Smooth muscle cell (in vitro differentiated cells): ENCODE data around the gene DPH7. TPM values are rescaled to one million over a fixed set of nuclear protein-coding genes. Genes with fewer than 3 reads are reported as not detected.

Source experiments
- DNase-seq: peaks from one replicate; lab custom pipeline; 2025; ENCODE audit not compliant: unreplicated experiment; lab: John Stamatoyannopoulos, UW
- H2AFZ ChIP-seq: fragments of 200-600 bp; sonication (generic); 2 replicates; pipeline ENCODE4 v1.6.0; 2016; ENCODE audit warnings: antibody characterized with exemption, low read depth, mild to moderate bottlenecking
- H3F3A ChIP-seq: fragments of 200-600 bp; sonication (generic); 2 replicates; pipeline ENCODE4 v1.6.0; 2017; ENCODE audit warnings: antibody characterized with exemption, low read depth
- H3K27ac ChIP-seq: fragments of 200-600 bp; sonication (generic); 2 replicates; pipeline ENCODE4 v1.5.1; 2016; ENCODE audit warnings: low read depth, mild to moderate bottlenecking
- H3K27me3 ChIP-seq: fragments of 200-600 bp; sonication (generic); 2 replicates; pipeline ENCODE4 v1.6.1; 2016; ENCODE audit warnings: low read depth, mild to moderate bottlenecking
- H3K36me3 ChIP-seq: fragments of 200-600 bp; sonication (generic); 2 replicates; pipeline ENCODE4 v1.5.1; 2016; ENCODE audit warnings: low read depth
- H3K4me1 ChIP-seq: fragments of 200-600 bp; sonication (generic); 2 replicates; pipeline ENCODE4 v1.5.1; 2016; ENCODE audit warnings: low read depth
- H3K4me2 ChIP-seq: fragments of 200-600 bp; sonication (generic); 2 replicates; pipeline ENCODE4 v1.6.0; 2016; ENCODE audit warnings: mild to moderate bottlenecking
- H3K4me3 ChIP-seq: fragments of 200-600 bp; sonication (generic); 2 replicates; pipeline ENCODE4 v1.5.1; 2016; ENCODE audit warnings: mild to moderate bottlenecking
- H3K79me2 ChIP-seq: fragments of 200-600 bp; sonication (generic); 2 replicates; pipeline ENCODE4 v1.6.0; 2016; ENCODE audit warnings: low read depth, mild to moderate bottlenecking
- H3K9ac ChIP-seq: fragments of 200-600 bp; sonication (generic); 2 replicates; pipeline ENCODE4 v1.6.0; 2016; ENCODE audit warnings: low read depth
- H3K9me3 ChIP-seq: fragments of 200-600 bp; sonication (generic); replicated peaks from 2 replicates; pipeline ENCODE4 v1.5.1; 2016; ENCODE audit warnings: low read depth
- H4K20me1 ChIP-seq: fragments of 200-600 bp; sonication (generic); 2 replicates; pipeline ENCODE4 v1.6.0; 2016; ENCODE audit warnings: low read depth
- WGBS: methylation state at CpG from one replicate; pipeline ENCODE4 v1.1.7; 2016; ENCODE audit warnings: low lambda C conversion rate; 5-methylcytosine and 5-hydroxymethylcytosine counted together
- polyA plus RNA-seq: library from polyadenylated mRNA; unstranded; fragments of >200 nt; fragmentation: Nextera tagmentation; extraction: Ambion mirVana; gene quantifications from 2 replicates; pipeline ENCODE4 v1.2.1, GENCODE V29; 2016
- total RNA-seq: library from RNA; depleted of rRNA; stranded (reverse); fragments of >200 nt; gene quantifications from 2 replicates; pipeline ENCODE4 v1.2.3, GENCODE V29; 2014
- TF ChIP-seq, protein P1 (sequence below): fragments of 200-600 bp; sonication (generic); IDR thresholded peaks from 2 replicates; pipeline ENCODE4 v1.5.1; 2017; ENCODE audit warnings: borderline replicate concordance, mild to moderate bottlenecking, antibody characterized with exemption; ENCODE audit not compliant: insufficient read depth, poor library complexity, severe bottlenecking

The DPH7 gene
- total and polyA plus RNA-seq, 2 experiments from 2014 or later, result 18.2 to 21.8 TPM

DNA sequence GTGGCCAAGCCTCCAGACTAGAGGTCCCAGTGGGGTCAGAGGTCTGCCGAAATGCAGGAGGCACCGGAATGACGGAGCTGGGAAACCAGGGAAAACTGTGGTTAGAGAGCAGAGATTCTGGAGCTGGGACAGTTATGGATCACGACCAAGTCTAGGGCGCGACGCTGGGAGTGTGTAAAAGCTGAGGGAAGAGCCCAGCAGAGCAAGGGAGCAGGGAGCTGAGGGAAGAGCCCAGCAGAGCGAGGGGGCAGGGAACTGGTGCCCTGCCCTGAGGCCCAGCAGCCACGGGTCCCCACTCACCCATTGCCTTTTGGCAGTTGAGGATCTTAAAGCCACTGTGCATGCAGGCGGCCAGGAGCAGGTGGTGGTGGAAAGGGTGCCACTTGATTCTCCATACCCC, 14.6 kb downstream of the DPH7 start:
- Histone ChIP-seq H3K27ac (no peak overlapping the region), H2AFZ (no peak overlapping the region), H3K36me3 (no peaks in the 10 kb centered on the region), H3K79me2 (no peaks in the 10 kb centered on the region), H3K9ac (no peak overlapping the region), H3K4me1 (no peaks in the 10 kb centered on the region), H3F3A (no peaks in the 10 kb centered on the region), H3K4me3 (no peak overlapping the region), H4K20me1 (no peaks in the 10 kb centered on the region), H3K4me2 (no peak overlapping the region), H3K27me3 (no peaks in the 10 kb centered on the region), H3K9me3 (no peaks in the 10 kb centered on the region)
- TF ChIP-seq, protein P1, sequence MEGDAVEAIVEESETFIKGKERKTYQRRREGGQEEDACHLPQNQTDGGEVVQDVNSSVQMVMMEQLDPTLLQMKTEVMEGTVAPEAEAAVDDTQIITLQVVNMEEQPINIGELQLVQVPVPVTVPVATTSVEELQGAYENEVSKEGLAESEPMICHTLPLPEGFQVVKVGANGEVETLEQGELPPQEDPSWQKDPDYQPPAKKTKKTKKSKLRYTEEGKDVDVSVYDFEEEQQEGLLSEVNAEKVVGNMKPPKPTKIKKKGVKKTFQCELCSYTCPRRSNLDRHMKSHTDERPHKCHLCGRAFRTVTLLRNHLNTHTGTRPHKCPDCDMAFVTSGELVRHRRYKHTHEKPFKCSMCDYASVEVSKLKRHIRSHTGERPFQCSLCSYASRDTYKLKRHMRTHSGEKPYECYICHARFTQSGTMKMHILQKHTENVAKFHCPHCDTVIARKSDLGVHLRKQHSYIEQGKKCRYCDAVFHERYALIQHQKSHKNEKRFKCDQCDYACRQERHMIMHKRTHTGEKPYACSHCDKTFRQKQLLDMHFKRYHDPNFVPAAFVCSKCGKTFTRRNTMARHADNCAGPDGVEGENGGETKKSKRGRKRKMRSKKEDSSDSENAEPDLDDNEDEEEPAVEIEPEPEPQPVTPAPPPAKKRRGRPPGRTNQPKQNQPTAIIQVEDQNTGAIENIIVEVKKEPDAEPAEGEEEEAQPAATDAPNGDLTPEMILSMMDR, result no peak
- 95% methylated on average over 10 of the region's 10 CpGs for WGBS
- DNase-seq, result no peak

GRCh38 chr9:137558127-137558526, 20.6 kb downstream of the DPH7 start:
- Histone ChIP-seq H3K27ac (no peak overlapping the region), H3F3A (peaks cover 4% of the 10 kb centered on the region), H3K9ac (no peak overlapping the region), H3K4me1 (no peaks in the 10 kb centered on the region), H3K4me2 (no peak overlapping the region), H3K4me3 (no peak overlapping the region), H3K9me3 (no peaks in the 10 kb centered on the region), H4K20me1 (peaks cover 3% of the 10 kb centered on the region), H3K27me3 (no peaks in the 10 kb centered on the region), H3K36me3 (no peaks in the 10 kb centered on the region), H2AFZ (no peak overlapping the region), H3K79me2 (no peaks in the 10 kb centered on the region)
- DNase-seq, result no peak
- 99% methylated on average over 4 of the region's 4 CpGs for WGBS
- TF ChIP-seq, protein P1, result no peak

DNA sequence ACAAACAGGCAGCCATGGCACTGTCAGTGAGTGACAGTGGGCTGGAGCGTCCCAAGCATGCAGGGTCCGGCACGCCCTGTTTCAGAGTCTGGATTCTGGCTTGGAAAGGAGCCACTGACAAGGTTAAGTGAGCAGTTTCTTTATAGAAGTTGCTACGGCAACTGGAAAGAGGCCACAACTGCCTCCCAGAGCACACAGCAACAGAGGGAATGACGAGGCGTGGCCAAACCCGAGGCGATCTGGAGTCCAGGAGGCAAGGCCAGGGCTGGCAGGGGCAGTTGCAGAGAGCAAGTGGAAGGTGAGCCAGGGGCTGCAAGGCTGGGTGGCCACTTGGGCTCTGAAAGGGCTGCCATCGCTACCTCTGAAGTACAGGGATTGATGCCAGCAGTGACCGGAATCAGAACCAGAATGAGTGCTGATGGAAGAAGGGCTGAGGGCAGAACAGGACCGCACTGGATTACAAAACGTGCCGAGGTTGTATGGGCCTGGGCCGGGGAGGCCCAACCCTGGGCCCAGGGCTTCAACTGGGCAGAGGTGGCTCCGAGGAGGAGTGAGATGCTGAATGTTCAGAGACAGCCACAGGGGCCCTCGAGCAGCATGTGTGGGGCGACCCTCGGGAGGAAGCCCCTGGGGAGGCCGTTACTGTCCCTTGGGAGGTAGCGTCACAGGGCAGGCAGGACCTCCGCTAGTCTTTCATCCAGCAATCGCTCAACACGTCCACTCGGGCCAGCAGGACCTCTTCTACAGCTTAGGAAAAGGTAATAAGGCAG, 22.5 kb downstream of the DPH7 start:
- no peak overlapping the region for H2AFZ ChIP-seq
- H3K27ac ChIP-seq, result no peak overlapping the region
- no peaks in the 10 kb centered on the region for H3K36me3 ChIP-seq
- H3K4me2 ChIP-seq, result no peak overlapping the region
- no peaks in the 10 kb centered on the region for H3K4me1 ChIP-seq
- no peak overlapping the region for H3K4me3 ChIP-seq
- no peak overlapping the region for H3K9ac ChIP-seq
- no peaks in the 10 kb centered on the region for H3K27me3 ChIP-seq
- no peaks in the 10 kb centered on the region for H3K9me3 ChIP-seq
- no peak for DNase-seq
- 94% methylated on average over 24 of the region's 24 CpGs for WGBS
- peaks cover 3% of the 10 kb centered on the region for H4K20me1 ChIP-seq
- no peaks in the 10 kb centered on the region for H3K79me2 ChIP-seq
- H3F3A ChIP-seq, result peaks cover 11% of the 10 kb centered on the region
- TF ChIP-seq, protein P1, result no peak

DNA sequence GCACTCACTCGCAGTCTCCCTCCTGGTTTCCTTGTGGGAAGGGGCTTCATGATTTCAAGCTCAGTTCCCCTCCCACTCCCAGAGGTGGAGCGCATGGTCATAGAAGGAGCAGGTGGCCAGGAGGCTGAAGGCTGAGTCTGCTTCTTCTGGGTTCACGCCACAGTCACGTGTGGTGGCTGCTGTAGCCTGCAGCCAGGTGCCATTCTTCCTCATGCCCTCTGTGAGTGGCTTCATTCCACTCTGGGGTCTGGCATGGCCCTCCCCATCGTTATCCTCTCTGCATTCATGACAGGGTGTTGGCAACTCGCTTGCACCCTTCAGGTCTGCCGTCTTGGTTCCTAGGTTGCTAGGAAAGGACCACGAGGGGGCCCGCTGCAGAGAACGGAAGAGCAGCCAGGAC, 23.5 kb downstream of the DPH7 start:
- Histone ChIP-seq H3K4me2 (no peak overlapping the region), H3K27ac (no peak overlapping the region), H3K36me3 (no peaks in the 10 kb centered on the region), H3K4me3 (no peak overlapping the region), H4K20me1 (peaks cover 3% of the 10 kb centered on the region), H3K27me3 (no peaks in the 10 kb centered on the region), H3K9ac (no peak overlapping the region), H2AFZ (no peak overlapping the region), H3K4me1 (peaks cover under 1% of the 10 kb centered on the region), H3K79me2 (no peaks in the 10 kb centered on the region), H3K9me3 (no peaks in the 10 kb centered on the region), H3F3A (peaks cover 13% of the 10 kb centered on the region)
- no peak for DNase-seq
- WGBS, result 97% methylated on average over 10 of the region's 10 CpGs
- TF ChIP-seq, protein P1, result no peak
